GM19467 (cell line): Measurements from ENCODE around the gene GNG3.
"Not testable (repeated sequence)": the region's sequence is repeated elsewhere in the genome, so short reads cannot be mapped to it uniquely, and the experiment has no call there.

Source experiments
- ATAC-seq: cut with Tn5 transposase; IDR thresholded peaks from one replicate; pipeline ENCODE4 v1.9.1; 2021; ENCODE audit warnings: mild to moderate bottlenecking, moderate library complexity; ENCODE audit not compliant: unreplicated experiment

The GNG3 gene

DNA sequence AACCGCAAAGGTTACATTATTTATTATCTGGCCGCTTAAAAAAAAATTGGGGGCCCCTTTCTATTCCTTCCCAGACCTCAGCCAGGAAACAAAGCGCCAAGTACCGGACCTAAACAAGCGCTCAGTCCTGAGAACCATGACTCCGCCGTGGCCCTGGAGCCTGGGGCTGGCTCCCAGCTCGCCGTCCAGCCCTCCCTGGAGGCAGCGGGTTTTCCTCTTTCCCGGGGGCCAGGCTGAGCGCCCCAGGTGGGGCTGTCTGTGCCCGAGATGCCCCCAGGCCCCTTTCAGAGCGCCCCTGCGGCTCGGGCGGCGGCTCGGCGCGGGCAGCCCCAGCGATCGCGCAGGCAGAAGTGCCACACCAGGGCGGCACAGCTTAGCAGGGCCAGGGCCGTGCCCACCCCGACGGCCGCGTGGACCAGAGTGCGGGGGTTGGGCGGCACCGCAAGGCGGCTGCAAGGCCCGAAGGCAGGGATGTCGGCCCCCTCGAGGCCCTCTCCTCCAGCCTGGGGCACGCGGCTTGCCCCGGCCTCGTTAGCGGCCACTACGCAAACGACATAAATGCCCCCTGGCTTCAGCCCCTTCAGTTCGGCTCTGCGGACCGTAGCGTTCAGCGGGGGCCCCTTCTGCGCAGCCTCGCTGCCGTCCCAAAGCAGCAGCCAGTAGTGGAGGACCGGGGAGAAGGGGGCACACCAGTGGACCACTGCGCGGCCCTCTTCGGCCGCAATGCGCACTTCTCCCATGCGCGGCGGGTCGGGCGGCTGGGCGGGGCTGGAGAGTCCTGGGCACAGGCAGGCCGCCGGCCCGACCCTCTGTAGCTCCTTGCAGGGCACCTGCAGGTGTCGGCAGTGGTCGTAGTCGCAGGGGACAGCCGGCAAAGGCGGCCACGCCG lies 19.7 kb upstream of the GNG3 start:
- ATAC-seq = no peak

DNA sequence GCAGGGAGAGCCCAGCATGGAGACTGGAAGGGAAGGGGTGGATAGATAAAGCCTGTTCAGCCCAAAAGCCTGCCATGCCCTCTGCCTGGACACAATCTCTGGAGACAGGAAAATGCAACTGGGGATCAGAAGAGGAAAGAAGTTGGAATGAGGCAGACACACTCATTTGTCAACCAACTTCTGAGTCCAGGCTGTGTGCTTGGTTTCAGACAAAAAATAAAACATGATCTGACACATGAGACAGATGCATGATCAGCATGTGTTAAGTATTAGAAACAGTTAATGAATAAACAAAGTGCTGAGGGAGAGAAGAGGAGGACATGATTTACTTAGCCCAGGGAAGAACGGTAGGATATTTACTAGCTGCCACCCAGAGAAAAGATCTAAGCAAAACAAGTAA lies 19.0 kb upstream of the GNG3 start:
- no peak for ATAC-seq

DNA sequence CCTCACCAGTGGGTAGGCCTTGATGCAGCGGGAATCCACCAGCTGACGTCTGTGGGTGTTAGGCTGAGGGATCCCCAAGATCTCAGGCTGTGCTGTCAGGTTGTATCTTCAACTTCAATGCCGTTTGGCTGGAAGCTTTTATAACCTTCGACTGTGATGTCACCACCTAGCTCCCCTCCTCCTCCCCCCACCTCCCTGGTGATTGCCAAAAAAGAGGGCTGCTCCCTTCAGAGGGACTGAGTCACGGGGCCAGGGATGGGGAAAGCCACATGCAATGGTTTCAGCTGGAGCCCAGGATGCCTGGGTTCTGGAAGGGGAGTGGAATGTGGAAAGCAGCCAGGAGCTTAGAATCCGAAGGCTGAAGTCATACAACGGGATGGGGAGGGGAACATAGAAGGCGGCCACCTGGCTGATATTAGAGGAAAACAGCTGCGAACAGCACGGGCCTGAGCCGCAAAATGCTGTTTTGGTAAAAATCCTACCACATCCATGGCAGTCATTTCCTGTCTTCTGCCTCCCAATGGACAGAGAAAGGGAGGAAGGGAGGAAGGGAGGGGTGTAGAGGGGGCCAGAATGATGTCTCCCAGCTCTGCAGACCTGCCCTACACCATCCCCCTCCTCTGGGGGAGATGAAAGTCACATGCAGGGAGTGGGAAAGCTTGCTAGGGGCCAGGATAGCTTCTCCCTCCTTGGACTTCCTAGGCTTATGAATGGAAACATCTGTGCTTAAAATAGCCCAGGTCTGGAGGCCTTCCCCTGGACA lies 17.9 kb upstream of the GNG3 start, which contains the start of gene LRRN4CL:
TSS of gene LRRN4CL (minus strand) at position 110 of the 763 bp plus-strand sequence. CDS start 1,022 bp downstream, outside the sequence.
- no peak for ATAC-seq

- not testable (repeated sequence) for ATAC-seq
These were observed 13.9 kb upstream of the GNG3 start for GRCh38 chr11:62693624-62694023.

GRCh38 chr11:62694455-62695167 lies 12.9 kb upstream of the GNG3 start:
- ATAC-seq = no peak

GRCh38 chr11:62702246-62702645 lies 5.2 kb upstream of the GNG3 start:
- no peak for ATAC-seq

GRCh38 chr11:62703921-62704320 lies 3.6 kb upstream of the GNG3 start:
- not testable (repeated sequence) for ATAC-seq

DNA sequence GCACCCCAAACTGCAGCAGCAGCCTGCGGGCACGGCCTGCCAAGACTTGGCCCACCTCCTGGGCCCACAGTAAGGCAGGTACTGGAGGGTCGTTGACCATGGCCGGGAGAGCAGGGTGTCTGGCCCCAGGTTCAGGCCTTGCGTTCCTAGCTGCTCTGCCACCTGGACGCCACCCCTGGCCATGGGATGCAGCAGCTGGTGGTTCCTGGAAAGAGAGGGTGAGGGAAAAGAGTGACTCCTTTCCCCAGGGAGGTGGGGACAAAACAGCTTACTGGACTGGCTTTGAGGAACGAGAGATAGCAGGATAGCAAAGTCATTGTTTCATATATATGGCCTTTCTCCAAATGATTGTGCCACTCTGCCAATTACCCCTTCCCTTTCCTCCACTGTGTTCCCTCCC lies 2.1 kb upstream of the GNG3 start:
- no peak for ATAC-seq

DNA sequence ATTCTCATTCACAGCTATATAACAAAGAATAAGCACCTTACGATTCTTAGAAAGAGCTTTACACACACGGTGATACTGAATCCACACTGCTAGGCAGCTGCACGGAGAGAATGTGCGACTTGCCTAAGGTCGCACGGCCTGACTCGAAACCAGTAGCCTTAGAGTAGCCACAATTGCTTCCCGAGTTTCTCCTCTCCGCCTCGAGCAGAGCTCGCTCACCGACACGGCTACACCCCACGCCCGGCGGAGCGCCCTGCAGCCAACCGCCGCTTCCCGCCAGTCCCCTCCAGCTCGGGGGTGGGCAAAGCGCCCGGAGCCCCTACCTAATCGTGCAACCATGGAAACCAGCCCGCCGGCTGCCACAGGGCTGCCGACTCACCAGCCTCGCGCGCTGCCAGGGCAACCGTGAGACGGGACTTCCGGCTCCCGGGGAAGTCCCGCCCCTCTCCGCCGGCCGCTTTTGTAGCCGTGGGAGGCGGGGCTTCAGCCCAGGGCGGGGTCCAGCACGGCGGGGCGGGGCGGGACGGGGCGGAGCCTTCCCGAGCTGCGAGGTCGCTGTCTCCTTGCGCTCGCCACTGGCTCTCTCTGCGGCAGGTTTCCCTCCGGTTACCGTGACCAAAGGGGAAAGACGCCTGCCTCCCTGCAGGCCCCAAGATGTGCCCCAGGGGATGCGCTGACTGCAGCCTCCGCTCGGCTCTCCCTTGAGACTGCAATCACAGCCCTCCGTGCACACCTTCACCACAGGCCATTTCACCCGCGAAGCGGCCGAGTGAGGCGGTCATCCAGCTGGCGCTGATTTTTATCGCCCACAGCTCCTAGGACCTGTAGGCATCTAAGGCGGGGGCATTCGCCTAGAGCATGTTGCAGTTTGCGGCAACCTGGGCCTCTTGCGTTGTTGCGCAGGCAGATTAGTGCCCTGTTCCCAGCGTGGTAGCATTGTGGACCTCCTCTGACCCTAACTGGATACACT lies 1.3 kb upstream of the GNG3 start:
- ATAC-seq = peak; percentile 48

- ATAC-seq = no peak
These were observed 627 bp upstream of the GNG3 start for GRCh38 chr11:62706850-62707247.

DNA sequence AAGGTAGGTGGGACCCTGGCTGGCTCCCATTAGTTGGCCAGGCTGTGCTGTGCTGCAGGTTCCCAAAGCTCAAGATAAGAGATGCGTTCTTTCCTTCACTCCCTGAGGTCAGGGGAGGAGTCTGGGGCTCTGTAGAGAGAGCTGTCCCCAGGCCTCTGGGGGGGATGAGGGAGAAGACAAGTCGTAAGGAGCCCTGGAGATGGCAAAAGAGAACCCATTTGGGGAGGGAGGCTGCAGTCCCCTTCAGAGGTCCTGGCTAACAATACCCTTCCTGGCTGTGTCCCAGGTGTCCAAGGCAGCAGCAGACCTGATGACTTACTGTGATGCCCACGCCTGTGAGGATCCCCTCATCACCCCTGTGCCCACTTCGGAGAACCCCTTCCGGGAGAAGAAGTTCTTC lies 916 bp downstream of the GNG3 start:
- no peak for ATAC-seq

DNA sequence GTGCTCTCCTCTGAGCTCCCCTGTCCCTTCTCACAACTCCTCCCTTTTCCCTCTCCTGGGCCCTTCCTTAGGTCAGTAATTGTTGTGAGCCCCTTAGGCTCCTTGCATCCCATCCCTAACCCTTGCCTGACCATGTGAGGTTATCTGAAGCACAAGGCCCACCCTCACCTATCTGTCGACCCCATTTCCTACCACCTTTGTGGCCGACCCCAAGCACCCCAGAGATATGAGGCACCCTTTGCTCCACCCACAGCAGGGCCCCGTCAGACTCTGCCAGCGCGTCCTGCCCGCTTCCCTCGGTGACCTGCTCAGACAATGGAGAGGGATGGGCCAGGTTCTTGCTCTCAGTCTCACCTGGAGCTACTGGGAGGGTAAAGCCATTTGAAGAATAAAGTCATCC lies 1.3 kb downstream of the GNG3 start:
- ATAC-seq = no peak

DNA sequence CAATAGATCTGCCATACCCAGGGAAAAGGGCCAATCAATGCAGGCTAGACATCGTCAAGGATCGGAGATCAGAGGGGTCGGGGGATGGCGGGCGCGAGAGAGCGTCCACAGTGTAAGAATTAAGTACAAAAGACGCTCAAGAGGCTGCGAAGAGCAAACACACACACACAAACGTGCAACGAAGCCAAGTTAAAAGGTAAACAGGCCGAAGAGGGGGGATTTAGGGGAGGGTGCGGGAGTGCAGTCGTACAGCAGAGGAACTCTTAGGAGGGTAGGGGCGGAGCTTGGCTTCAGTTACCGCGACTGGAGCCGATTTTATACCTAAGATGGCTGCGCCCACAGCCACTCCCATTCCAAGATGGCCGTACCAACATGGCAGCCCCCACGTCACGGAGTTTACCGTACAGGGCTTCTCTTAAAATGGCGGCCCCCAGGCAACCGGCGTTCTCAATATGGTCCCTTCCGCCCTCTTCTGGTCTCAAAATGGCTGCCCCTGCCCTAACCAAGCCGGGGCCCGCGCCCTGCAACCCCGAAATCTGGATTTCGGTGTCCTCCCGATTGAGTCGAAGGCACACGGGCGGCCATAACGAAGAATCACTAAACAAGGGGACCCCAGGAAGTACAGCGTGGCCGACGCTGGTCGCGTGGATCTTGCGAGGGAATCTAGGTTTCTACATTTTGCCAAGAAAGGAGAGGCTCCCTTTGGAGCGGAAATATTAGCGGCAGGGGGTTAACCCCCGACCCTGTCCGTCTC lies 1.9 kb downstream of the GNG3 start:
- ATAC-seq = peak; percentile 60

- no peak for ATAC-seq
These were observed 2.5 kb downstream of the GNG3 start for GRCh38 chr11:62710001-62710345.

DNA sequence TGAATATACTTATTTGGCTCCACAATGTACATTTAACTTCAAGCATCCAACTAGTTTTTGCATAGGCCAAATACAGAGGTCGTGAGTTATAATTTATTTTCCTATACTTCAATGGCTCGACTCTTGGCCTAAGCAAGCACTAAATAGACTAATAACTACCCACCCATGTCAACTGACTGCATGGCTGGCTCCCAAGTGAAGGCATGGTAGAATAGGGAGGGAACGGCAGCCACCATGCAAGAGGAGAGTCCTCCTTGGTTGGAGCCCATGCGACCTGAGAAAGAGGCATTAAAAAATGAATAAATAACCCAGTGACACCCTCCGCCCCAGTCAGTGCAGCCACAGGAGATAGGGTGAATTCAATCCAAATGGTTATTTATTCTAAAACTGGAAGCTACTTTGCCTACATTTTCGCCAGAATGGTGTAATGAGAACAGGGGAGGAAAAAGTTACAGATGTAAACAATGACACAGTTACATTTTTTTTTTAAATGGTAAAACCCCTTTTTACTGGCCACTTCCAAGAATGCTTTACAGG lies 4.9 kb downstream of the GNG3 start:
- ATAC-seq = no peak

DNA sequence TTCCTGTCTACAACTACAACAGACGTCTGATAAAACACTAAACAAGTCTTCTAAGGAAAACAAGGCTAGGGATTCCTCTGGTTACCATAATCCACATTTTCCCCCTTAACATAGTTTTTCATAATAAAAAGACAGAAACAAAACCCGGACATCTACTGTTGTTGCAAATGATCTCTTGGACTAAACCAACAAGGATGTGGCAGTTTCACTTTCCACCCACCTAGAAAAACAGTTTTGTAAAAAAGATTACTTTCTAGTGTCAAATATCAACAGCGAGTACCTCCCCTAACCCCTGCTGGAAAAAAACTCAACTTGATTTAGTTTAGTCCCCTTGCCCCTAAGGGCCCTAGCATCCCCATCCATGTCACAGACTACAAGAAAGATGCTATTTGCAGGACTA lies 5.4 kb downstream of the GNG3 start:
- no peak for ATAC-seq

DNA sequence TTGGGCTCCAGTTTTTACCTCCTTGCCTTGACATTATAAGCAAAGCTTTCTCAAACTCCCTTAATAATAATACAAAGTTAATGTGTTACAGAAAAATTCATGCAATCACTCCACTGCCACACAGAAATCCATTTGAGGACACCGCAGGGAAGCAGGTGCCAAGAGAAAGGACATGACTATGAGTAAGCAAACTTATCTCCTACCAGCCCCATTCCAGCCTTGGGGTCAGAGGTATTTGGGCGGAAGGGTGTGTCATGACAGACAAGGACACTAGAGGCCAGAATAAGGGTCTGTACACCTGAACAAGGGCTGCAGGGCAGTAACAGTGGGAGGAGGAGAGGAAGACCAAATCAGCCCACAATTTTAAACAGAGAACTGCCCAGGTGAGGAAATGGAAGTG lies 5.9 kb downstream of the GNG3 start:
- no peak for ATAC-seq

- no peak for ATAC-seq
These were observed 8.0 kb downstream of the GNG3 start for GRCh38 chr11:62715150-62716130.
